ENCODE measurements around the gene FNDC3B. TPM values are rescaled to one million over a fixed set of nuclear protein-coding genes. Genes with fewer than 3 reads are reported as not detected.
"Not testable (repeated sequence)": the region's sequence is repeated elsewhere in the genome, so short reads cannot be mapped to it uniquely, and the experiment has no call there.

Gene FNDC3B
- total RNA-seq, 1 experiment from 2014 or later = 48.6 TPM

GRCh38 chr3:172253200-172253599, 213.8 kb downstream of the FNDC3B start:
- POLR2A ChIA-PET (ENCODE audit: unreplicated experiment) = no interaction called here
- BruUV-seq (replicated peaks) = no TSS peak
- no peak overlapping the region for H3K9ac ChIP-seq (ENCODE audit: low read length)

GRCh38 chr3:172254542-172254941, 215.2 kb downstream of the FNDC3B start:
- TF ChIP-seq EZH2phosphoT487 (IDR thresholded peaks at IDR 0.05; ENCODE audit: borderline replicate concordance, low read length) = no peak
- TF ChIP-seq EZH2 (IDR thresholded peaks at IDR 0.05; ENCODE audit: low read length, unreplicated experiment) = no peak
- no peak for TF ChIP-seq CTCF (conservative IDR thresholded peaks at IDR 0.05; ENCODE audit: low read depth, low read length)
- POLR2A ChIA-PET (ENCODE audit: unreplicated experiment) = no interaction called here
- H3K9me2 ChIP-seq (replicated peaks; ENCODE audit: low read length) = no peaks in the 10 kb centered on the region
- no peak overlapping the region for H3K4me3 ChIP-seq (ENCODE audit: low read length)
- intact Hi-C loops (cut with micrococcal nuclease) = no loop called here
- no peak overlapping the region for H3K27ac ChIP-seq (ENCODE audit: low read length)
- no peaks in the 10 kb centered on the region for H4K20me1 ChIP-seq (ENCODE audit: low read length)
- no peaks in the 10 kb centered on the region for H3K79me2 ChIP-seq (ENCODE audit: low read length)
- no peak overlapping the region for H3K4me2 ChIP-seq (ENCODE audit: low read length)
- DNase-seq (no peak), ATAC-seq (no peak)
- no peak overlapping the region for H2AFZ ChIP-seq (ENCODE audit: low read length)
- no peaks in the 10 kb centered on the region for H3F3A ChIP-seq (ENCODE audit: low read length, unreplicated experiment)
- no peaks in the 10 kb centered on the region for H3K9me3 ChIP-seq (ENCODE audit: low read length)
- CTCF ChIA-PET = no interaction called here
- peaks cover 14% of the 10 kb centered on the region for H3K36me3 ChIP-seq (ENCODE audit: low read depth, low read length)
- no TSS peak for BruUV-seq (replicated peaks)
- H3K9ac ChIP-seq (ENCODE audit: low read length) = no peak overlapping the region
- H3K4me1 ChIP-seq (ENCODE audit: insufficient read depth, low read length) = no peaks in the 10 kb centered on the region
- H3K27me3 ChIP-seq (ENCODE audit: low read length) = no peaks in the 10 kb centered on the region

More at GRCh38 chr3:172253200-172253599, 213.8 kb downstream of the FNDC3B start:
- no peaks in the 10 kb centered on the region for H3F3A ChIP-seq (ENCODE audit: low read length, unreplicated experiment)
- no peaks in the 10 kb centered on the region for H4K20me1 ChIP-seq (ENCODE audit: low read length)
- H2AFZ ChIP-seq (ENCODE audit: low read length) = no peak overlapping the region
- H3K27me3 ChIP-seq (ENCODE audit: low read length) = no peaks in the 10 kb centered on the region
- H3K9me3 ChIP-seq (ENCODE audit: low read length) = no peaks in the 10 kb centered on the region
- intact Hi-C loops (cut with micrococcal nuclease) = no loop called here
- no peak overlapping the region for H3K27ac ChIP-seq (ENCODE audit: low read length)
- DNase-seq (no peak), ATAC-seq (no peak)
- H3K4me2 ChIP-seq (ENCODE audit: low read length) = no peak overlapping the region
- no peaks in the 10 kb centered on the region for H3K4me1 ChIP-seq (ENCODE audit: insufficient read depth, low read length)
- CTCF ChIA-PET = no interaction called here
- no peak for TF ChIP-seq CTCF (conservative IDR thresholded peaks at IDR 0.05; ENCODE audit: low read depth, low read length)
- TF ChIP-seq EZH2 (IDR thresholded peaks at IDR 0.05; ENCODE audit: low read length, unreplicated experiment) = no peak
- TF ChIP-seq EZH2phosphoT487 (IDR thresholded peaks at IDR 0.05; ENCODE audit: borderline replicate concordance, low read length) = no peak
- H3K9me2 ChIP-seq (replicated peaks; ENCODE audit: low read length) = no peaks in the 10 kb centered on the region
- peaks cover 13% of the 10 kb centered on the region for H3K36me3 ChIP-seq (ENCODE audit: low read depth, low read length)
- H3K4me3 ChIP-seq (ENCODE audit: low read length) = no peak overlapping the region
- H3K79me2 ChIP-seq (ENCODE audit: low read length) = no peaks in the 10 kb centered on the region

GRCh38 chr3:172255321-172255720, 215.9 kb downstream of the FNDC3B start:
- ATAC-seq; H3K79me2 ChIP-seq (ENCODE audit: low read length); BruUV-seq (replicated peaks); H3K9ac ChIP-seq (ENCODE audit: low read length); DNase-seq; H3K4me2 ChIP-seq (ENCODE audit: low read length); H3K9me2 ChIP-seq (replicated peaks; ENCODE audit: low read length); POLR2A ChIA-PET (ENCODE audit: unreplicated experiment); H3F3A ChIP-seq (ENCODE audit: low read length, unreplicated experiment); H2AFZ ChIP-seq (ENCODE audit: low read length); CTCF ChIA-PET; intact Hi-C loops (cut with micrococcal nuclease); H3K27ac ChIP-seq (ENCODE audit: low read length); H3K9me3 ChIP-seq (ENCODE audit: low read length); H3K4me3 ChIP-seq (ENCODE audit: low read length); H3K27me3 ChIP-seq (ENCODE audit: low read length); H4K20me1 ChIP-seq (ENCODE audit: low read length); H3K4me1 ChIP-seq (ENCODE audit: insufficient read depth, low read length): not testable (repeated sequence)
- H3K36me3 ChIP-seq (ENCODE audit: low read depth, low read length) = peaks cover 15% of the 10 kb centered on the region
